ENCODE measurements around the gene IPCEF1. TPM values are rescaled to one million over a fixed set of nuclear protein-coding genes. Genes with fewer than 3 reads are reported as not detected.
A peak's percentile ranks its signal among the peaks of the same experiment; 100 is the strongest.
"Not testable (repeated sequence)": the region's sequence is repeated elsewhere in the genome, so short reads cannot be mapped to it uniquely, and the experiment has no call there.

Gene IPCEF1
- total and polyA plus RNA-seq, 2 donors, result 6.5 to 13.1 TPM

- DNase-seq (ENCODE audit: low read depth in 6 of 9, low spot score in 9 of 9); H3K4me1 ChIP-seq (ENCODE audit: control insufficient read depth in 2 of 2, insufficient read depth in 2 of 2, low read length in 2 of 2); H3K27me3 ChIP-seq (ENCODE audit: control insufficient read depth in 2 of 2, insufficient read depth in 1 of 2, low read length in 1 of 2); H3K27ac ChIP-seq (ENCODE audit: low read depth in 1 of 2, low read length in 1 of 2); H3K4me3 ChIP-seq (ENCODE audit: low read length in 2 of 2); H3K9me3 ChIP-seq (ENCODE audit: control insufficient read depth in 2 of 2, insufficient read depth in 1 of 2, low read length in 1 of 2): not testable (repeated sequence)
- WGBS, result 96% methylated on average over 4 of the region's 4 CpGs
- peaks cover 6 to 20% of the 10 kb centered on the region in 2 donors for H3K36me3 ChIP-seq (ENCODE audit: control insufficient read depth in 2 of 2, insufficient read depth in 2 of 2, low read length in 1 of 2)
These were observed 154.9 kb downstream of the IPCEF1 start for GRCh38 chr6:154201688-154202087.

- H3K36me3 ChIP-seq (ENCODE audit: control insufficient read depth in 2 of 2, insufficient read depth in 2 of 2, low read length in 1 of 2), result peaks cover 4 to 14% of the 10 kb centered on the region in 2 donors
- H3K4me3 ChIP-seq (ENCODE audit: low read length in 2 of 2), result no peak overlapping the region
- H3K27me3 ChIP-seq (ENCODE audit: control insufficient read depth in 2 of 2, insufficient read depth in 1 of 2, low read length in 1 of 2), result no peaks in the 10 kb centered on the region
- H3K9me3 ChIP-seq (ENCODE audit: control insufficient read depth in 2 of 2, insufficient read depth in 1 of 2, low read length in 1 of 2), result no peaks in the 10 kb centered on the region
- DNase-seq (ENCODE audit: low read depth in 6 of 9, low spot score in 9 of 9), result peak in 1 of 9 donors; percentile 10
- H3K4me1 ChIP-seq (ENCODE audit: control insufficient read depth in 2 of 2, insufficient read depth in 2 of 2, low read length in 2 of 2), result no peaks in the 10 kb centered on the region
- H3K27ac ChIP-seq (ENCODE audit: low read depth in 1 of 2, low read length in 1 of 2), result no peak overlapping the region
These were observed 159.3 kb downstream of the IPCEF1 start for GRCh38 chr6:154197196-154197860.

- no peak for DNase-seq (ENCODE audit: low read depth in 6 of 9, low spot score in 9 of 9)
- Histone ChIP-seq H3K36me3 (ENCODE audit: control insufficient read depth in 2 of 2, insufficient read depth in 2 of 2, low read length in 1 of 2) (peaks cover 4 to 14% of the 10 kb centered on the region in 2 donors), H3K27me3 (ENCODE audit: control insufficient read depth in 2 of 2, insufficient read depth in 1 of 2, low read length in 1 of 2) (no peaks in the 10 kb centered on the region), H3K4me3 (ENCODE audit: low read length in 2 of 2) (no peak overlapping the region), H3K27ac (ENCODE audit: low read depth in 1 of 2, low read length in 1 of 2) (no peak overlapping the region), H3K4me1 (ENCODE audit: control insufficient read depth in 2 of 2, insufficient read depth in 2 of 2, low read length in 2 of 2) (no peaks in the 10 kb centered on the region), H3K9me3 (ENCODE audit: control insufficient read depth in 2 of 2, insufficient read depth in 1 of 2, low read length in 1 of 2) (no peaks in the 10 kb centered on the region)
- WGBS, result 95% methylated on average over 1 of the region's 1 CpG
These were observed 160.2 kb downstream of the IPCEF1 start for GRCh38 chr6:154196333-154196885.

- Histone ChIP-seq H3K27ac (ENCODE audit: low read depth in 1 of 2, low read length in 1 of 2) (no peak overlapping the region), H3K4me1 (ENCODE audit: control insufficient read depth in 2 of 2, insufficient read depth in 2 of 2, low read length in 2 of 2) (no peaks in the 10 kb centered on the region), H3K36me3 (ENCODE audit: control insufficient read depth in 2 of 2, insufficient read depth in 2 of 2, low read length in 1 of 2) (peaks cover 0 to 2% of the 10 kb centered on the region in 2 donors)
These were observed 168.9 kb downstream of the IPCEF1 start for GRCh38 chr6:154187714-154188113.

GRCh38 chr6:154187203-154187602, 169.4 kb downstream of the IPCEF1 start:
- Histone ChIP-seq H3K27me3 (ENCODE audit: control insufficient read depth in 2 of 2, insufficient read depth in 1 of 2, low read length in 1 of 2) (no peaks in the 10 kb centered on the region), H3K4me1 (ENCODE audit: control insufficient read depth in 2 of 2, insufficient read depth in 2 of 2, low read length in 2 of 2) (no peaks in the 10 kb centered on the region), H3K4me3 (ENCODE audit: low read length in 2 of 2) (no peak overlapping the region), H3K36me3 (ENCODE audit: control insufficient read depth in 2 of 2, insufficient read depth in 2 of 2, low read length in 1 of 2) (peaks cover 0 to 2% of the 10 kb centered on the region in 2 donors), H3K9me3 (ENCODE audit: control insufficient read depth in 2 of 2, insufficient read depth in 1 of 2, low read length in 1 of 2) (no peaks in the 10 kb centered on the region), H3K27ac (ENCODE audit: low read depth in 1 of 2, low read length in 1 of 2) (no peak overlapping the region)
- DNase-seq (ENCODE audit: low read depth in 6 of 9, low spot score in 9 of 9), result no peak
- 98% methylated on average over 3 of the region's 3 CpGs for WGBS

More at GRCh38 chr6:154187714-154188113, 168.9 kb downstream of the IPCEF1 start:
- H3K4me3 ChIP-seq (ENCODE audit: low read length in 2 of 2), result no peak overlapping the region
- H3K9me3 ChIP-seq (ENCODE audit: control insufficient read depth in 2 of 2, insufficient read depth in 1 of 2, low read length in 1 of 2), result no peaks in the 10 kb centered on the region
- no peaks in the 10 kb centered on the region for H3K27me3 ChIP-seq (ENCODE audit: control insufficient read depth in 2 of 2, insufficient read depth in 1 of 2, low read length in 1 of 2)
- DNase-seq (ENCODE audit: low read depth in 6 of 9, low spot score in 9 of 9), result no peak

GRCh38 chr6:154179434-154179833, 177.2 kb downstream of the IPCEF1 start:
- Histone ChIP-seq H3K27me3 (ENCODE audit: control insufficient read depth in 2 of 2, insufficient read depth in 1 of 2, low read length in 1 of 2) (no peaks in the 10 kb centered on the region), H3K4me1 (ENCODE audit: control insufficient read depth in 2 of 2, insufficient read depth in 2 of 2, low read length in 2 of 2) (no peaks in the 10 kb centered on the region), H3K36me3 (ENCODE audit: control insufficient read depth in 2 of 2, insufficient read depth in 2 of 2, low read length in 1 of 2) (no peaks in the 10 kb centered on the region), H3K9me3 (ENCODE audit: control insufficient read depth in 2 of 2, insufficient read depth in 1 of 2, low read length in 1 of 2) (no peaks in the 10 kb centered on the region), H3K4me3 (ENCODE audit: low read length in 2 of 2) (no peak overlapping the region), H3K27ac (ENCODE audit: low read depth in 1 of 2, low read length in 1 of 2) (no peak overlapping the region)
- DNase-seq (ENCODE audit: low read depth in 6 of 9, low spot score in 9 of 9), result no peak
- 98% methylated on average over 5 of the region's 5 CpGs for WGBS

GRCh38 chr6:154172393-154172792, 184.2 kb downstream of the IPCEF1 start:
- not testable (repeated sequence) for H3K36me3 ChIP-seq (ENCODE audit: control insufficient read depth in 2 of 2, insufficient read depth in 2 of 2, low read length in 1 of 2); H3K4me3 ChIP-seq (ENCODE audit: low read length in 2 of 2); H3K27ac ChIP-seq (ENCODE audit: low read depth in 1 of 2, low read length in 1 of 2); H3K4me1 ChIP-seq (ENCODE audit: control insufficient read depth in 2 of 2, insufficient read depth in 2 of 2, low read length in 2 of 2); H3K9me3 ChIP-seq (ENCODE audit: control insufficient read depth in 2 of 2, insufficient read depth in 1 of 2, low read length in 1 of 2); H3K27me3 ChIP-seq (ENCODE audit: control insufficient read depth in 2 of 2, insufficient read depth in 1 of 2, low read length in 1 of 2); DNase-seq (ENCODE audit: low read depth in 6 of 9, low spot score in 9 of 9)
- 97% methylated on average over 5 of the region's 5 CpGs for WGBS

- Histone ChIP-seq H3K27ac (ENCODE audit: low read depth in 1 of 2, low read length in 1 of 2) (no peak overlapping the region), H3K27me3 (ENCODE audit: control insufficient read depth in 2 of 2, insufficient read depth in 1 of 2, low read length in 1 of 2) (no peaks in the 10 kb centered on the region), H3K36me3 (ENCODE audit: control insufficient read depth in 2 of 2, insufficient read depth in 2 of 2, low read length in 1 of 2) (peaks cover 0 to 12% of the 10 kb centered on the region in 2 donors), H3K4me1 (ENCODE audit: control insufficient read depth in 2 of 2, insufficient read depth in 2 of 2, low read length in 2 of 2) (peaks cover 3 to 6% of the 10 kb centered on the region in 2 donors), H3K4me3 (ENCODE audit: low read length in 2 of 2) (no peak overlapping the region), H3K9me3 (ENCODE audit: control insufficient read depth in 2 of 2, insufficient read depth in 1 of 2, low read length in 1 of 2) (peaks cover 0 to 9% of the 10 kb centered on the region in 2 donors)
- WGBS, result 64% methylated on average over 2 of the region's 2 CpGs
- no peak for DNase-seq (ENCODE audit: low read depth in 6 of 9, low spot score in 9 of 9)
These were observed 186.5 kb downstream of the IPCEF1 start for GRCh38 chr6:154170106-154170505.

GRCh38 chr6:154169193-154169847, 187.3 kb downstream of the IPCEF1 start:
- Histone ChIP-seq H3K4me1 (ENCODE audit: control insufficient read depth in 2 of 2, insufficient read depth in 2 of 2, low read length in 2 of 2) (peaks cover 3 to 6% of the 10 kb centered on the region in 2 donors), H3K9me3 (ENCODE audit: control insufficient read depth in 2 of 2, insufficient read depth in 1 of 2, low read length in 1 of 2) (peaks cover 0 to 9% of the 10 kb centered on the region in 2 donors), H3K36me3 (ENCODE audit: control insufficient read depth in 2 of 2, insufficient read depth in 2 of 2, low read length in 1 of 2) (peaks cover 0 to 12% of the 10 kb centered on the region in 2 donors), H3K27ac (ENCODE audit: low read depth in 1 of 2, low read length in 1 of 2) (no peak overlapping the region), H3K4me3 (ENCODE audit: low read length in 2 of 2) (no peak overlapping the region), H3K27me3 (ENCODE audit: control insufficient read depth in 2 of 2, insufficient read depth in 1 of 2, low read length in 1 of 2) (no peaks in the 10 kb centered on the region)
- WGBS, result 59% methylated on average over 5 of the region's 5 CpGs
- DNase-seq (ENCODE audit: low read depth in 6 of 9, low spot score in 9 of 9), result no peak

All from thymus (tissue), 11 donors.